LNCAP (cell line): ENCODE data around the gene WFS1.

Source experiments
- TF ChIP-seq, protein P1 (sequence below): fragments of 450-650 bp; IDR thresholded peaks from 2 replicates; pipeline ENCODE4 v1.5.1; 2017; ENCODE audit warnings: mild to moderate bottlenecking

The WFS1 gene

DNA sequence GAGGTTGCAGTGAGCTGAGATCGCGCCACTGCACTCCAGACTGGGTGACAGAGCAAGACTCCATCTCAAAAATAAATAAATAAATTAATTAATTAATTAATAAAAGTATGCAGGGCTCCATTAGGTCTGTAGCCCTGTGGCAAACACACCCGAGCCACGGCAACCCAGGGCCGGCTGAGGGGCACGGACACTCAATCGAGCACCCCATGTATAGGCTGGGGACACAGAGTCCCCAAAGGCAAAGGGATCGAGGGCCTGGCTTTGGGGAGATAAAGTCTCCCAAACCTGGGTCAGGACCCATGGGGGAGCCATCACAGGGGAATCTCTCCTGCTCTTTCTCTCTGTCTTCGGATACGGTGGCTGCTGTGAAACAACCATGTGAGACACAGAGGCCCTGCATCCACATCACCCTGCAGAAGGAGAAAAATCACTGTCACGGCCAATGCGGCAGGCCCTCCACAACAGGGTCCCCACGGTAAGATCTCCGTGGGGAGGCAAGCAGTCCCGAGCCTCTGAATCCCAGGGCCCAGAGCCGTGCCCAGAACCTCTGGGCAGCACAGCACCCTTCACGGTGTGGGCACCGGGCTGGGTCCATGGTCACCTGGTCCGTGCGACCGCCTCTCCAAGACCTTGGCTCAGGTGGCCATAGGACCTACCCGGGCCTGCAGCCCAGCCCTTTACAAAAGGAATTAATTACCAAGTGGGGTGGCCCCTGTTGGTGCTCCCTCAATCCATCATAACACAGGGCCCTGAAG lies 81.8 kb downstream of the WFS1 start:
- TF ChIP-seq, protein P1, sequence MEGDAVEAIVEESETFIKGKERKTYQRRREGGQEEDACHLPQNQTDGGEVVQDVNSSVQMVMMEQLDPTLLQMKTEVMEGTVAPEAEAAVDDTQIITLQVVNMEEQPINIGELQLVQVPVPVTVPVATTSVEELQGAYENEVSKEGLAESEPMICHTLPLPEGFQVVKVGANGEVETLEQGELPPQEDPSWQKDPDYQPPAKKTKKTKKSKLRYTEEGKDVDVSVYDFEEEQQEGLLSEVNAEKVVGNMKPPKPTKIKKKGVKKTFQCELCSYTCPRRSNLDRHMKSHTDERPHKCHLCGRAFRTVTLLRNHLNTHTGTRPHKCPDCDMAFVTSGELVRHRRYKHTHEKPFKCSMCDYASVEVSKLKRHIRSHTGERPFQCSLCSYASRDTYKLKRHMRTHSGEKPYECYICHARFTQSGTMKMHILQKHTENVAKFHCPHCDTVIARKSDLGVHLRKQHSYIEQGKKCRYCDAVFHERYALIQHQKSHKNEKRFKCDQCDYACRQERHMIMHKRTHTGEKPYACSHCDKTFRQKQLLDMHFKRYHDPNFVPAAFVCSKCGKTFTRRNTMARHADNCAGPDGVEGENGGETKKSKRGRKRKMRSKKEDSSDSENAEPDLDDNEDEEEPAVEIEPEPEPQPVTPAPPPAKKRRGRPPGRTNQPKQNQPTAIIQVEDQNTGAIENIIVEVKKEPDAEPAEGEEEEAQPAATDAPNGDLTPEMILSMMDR = no peak

GRCh38 chr4:6352031-6352692 lies 82.5 kb downstream of the WFS1 start:
- TF ChIP-seq, protein P1 = no peak
